Mucosa of stomach (tissue), 1 donor: ENCODE measurements around the gene IDI1.

ENCODE experiments used
- H3K27me3 ChIP-seq: one replicate; pipeline ENCODE4 v1.7.0; 2013; ENCODE audit warnings: mild to moderate bottlenecking, low read length; ENCODE audit not compliant: control insufficient read depth, insufficient read depth
- H3K36me3 ChIP-seq: one replicate; pipeline ENCODE4 v1.7.0; 2013; ENCODE audit warnings: low read length; ENCODE audit not compliant: control insufficient read depth, insufficient read depth
- H3K4me1 ChIP-seq: one replicate; pipeline ENCODE4 v1.7.0; 2013; ENCODE audit warnings: mild to moderate bottlenecking, low read length; ENCODE audit not compliant: control insufficient read depth, insufficient read depth
- H3K4me3 ChIP-seq: one replicate; pipeline ENCODE4 v1.7.0; 2013; ENCODE audit warnings: low read length
- H3K9ac ChIP-seq: one replicate; pipeline ENCODE4 v1.7.0; 2013; ENCODE audit warnings: mild to moderate bottlenecking, low read length, moderate library complexity
- H3K9me3 ChIP-seq: one replicate; pipeline ENCODE4 v1.7.0; 2013; ENCODE audit warnings: mild to moderate bottlenecking, low read length, moderate library complexity; ENCODE audit not compliant: control insufficient read depth
- donor health status: Pancreatic carcinoma.

Gene IDI1

DNA sequence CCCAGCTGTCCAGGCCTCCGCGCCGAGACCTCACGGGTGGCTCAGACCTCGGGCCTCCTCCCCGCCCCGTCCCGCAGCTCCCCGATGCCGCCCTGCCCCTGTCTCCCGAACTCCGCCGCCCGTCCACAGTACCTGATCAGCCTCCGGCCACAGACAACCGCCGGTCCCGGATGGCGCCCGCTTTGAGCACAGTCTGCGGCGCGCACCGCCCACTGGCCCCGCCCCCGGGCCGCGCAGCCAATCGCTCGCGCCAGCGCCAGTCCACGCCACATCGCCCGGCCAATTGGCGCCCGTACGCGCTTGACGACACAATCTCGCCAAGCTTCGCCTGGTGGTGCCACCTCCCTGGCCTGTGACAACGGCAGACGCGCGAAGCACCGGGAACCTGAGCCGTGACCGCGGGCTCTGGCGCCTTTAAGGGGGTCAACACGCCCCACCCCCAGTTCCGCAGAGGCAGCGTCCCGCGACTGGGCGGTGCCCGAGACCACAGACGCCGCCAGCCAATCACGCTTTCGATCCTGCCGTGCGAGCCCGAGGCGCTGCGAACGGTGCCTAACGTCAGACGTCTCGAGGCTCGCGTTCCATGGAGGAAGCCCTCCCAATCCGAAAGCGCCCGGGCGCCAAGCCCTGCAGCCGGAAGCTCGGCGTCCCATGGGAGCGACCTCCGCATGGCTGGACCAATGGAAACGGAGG is at the start of gene IDI1:
TSS of gene IDI1 (minus strand) at position 388 of the 693 bp plus-strand sequence. CDS start at position 272, 116 bp downstream.
- Histone ChIP-seq H3K36me3 (no peaks in the 10 kb centered on the region), H3K4me1 (peaks cover 4% of the 10 kb centered on the region), H3K9me3 (no peaks in the 10 kb centered on the region), H3K27me3 (no peaks in the 10 kb centered on the region), H3K4me3 (peak within 1 kb of the TSS; percentile 68), H3K9ac (peak within 1 kb of the TSS; percentile 81)

DNA sequence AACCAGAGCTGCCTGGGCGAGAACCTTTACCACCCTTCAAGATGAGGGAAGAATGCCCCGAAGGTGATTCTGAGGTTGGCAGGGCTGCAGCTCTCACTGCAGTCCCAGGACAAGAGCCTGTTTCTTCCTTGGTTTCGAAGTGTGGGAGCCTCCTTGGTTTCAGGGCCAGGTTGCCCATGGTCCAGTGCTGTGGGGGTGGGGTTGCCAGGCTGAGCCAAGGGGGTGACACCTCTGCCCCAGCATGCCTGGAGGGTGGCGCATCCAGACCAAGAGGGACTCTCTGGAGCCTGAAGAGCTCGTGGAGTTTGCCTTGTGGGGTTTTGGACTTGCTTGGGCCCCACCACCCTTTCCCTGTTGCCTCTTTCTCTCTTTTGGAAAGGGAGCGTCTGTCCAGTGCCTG is 48.5 kb upstream of the IDI1 start:
- Histone ChIP-seq H3K9me3 (no peaks in the 10 kb centered on the region), H3K4me1 (no peaks in the 10 kb centered on the region), H3K4me3 (no peak overlapping the region), H3K27me3 (no peaks in the 10 kb centered on the region), H3K9ac (no peak overlapping the region), H3K36me3 (peaks cover 8% of the 10 kb centered on the region)

GRCh38 chr10:1096287-1096889 is 47.5 kb upstream of the IDI1 start:
- Histone ChIP-seq H3K4me3 (no peak overlapping the region), H3K27me3 (no peaks in the 10 kb centered on the region), H3K9me3 (no peaks in the 10 kb centered on the region), H3K36me3 (peaks cover 8% of the 10 kb centered on the region), H3K9ac (no peak overlapping the region), H3K4me1 (no peaks in the 10 kb centered on the region)

DNA sequence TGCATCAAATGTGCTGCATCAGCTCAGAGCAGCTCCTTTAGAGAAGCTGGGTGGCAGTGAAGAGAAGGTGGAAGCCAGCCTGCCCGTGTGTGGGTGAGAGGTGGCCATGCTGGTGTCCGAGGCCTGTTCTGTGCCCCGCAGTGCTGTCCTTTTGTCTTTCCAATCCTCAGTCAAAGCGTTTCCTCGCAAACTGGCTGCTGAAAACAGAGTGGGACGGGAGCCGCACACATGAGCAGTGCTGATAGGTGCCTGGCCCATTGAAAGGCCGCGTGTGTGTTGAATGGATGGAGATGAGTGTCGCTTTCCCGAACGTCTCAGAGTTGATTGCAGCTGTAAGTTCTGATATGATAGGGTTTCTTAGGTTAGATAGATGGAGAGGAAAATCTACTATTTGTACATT is 46.6 kb upstream of the IDI1 start:
- no peak overlapping the region for H3K9ac ChIP-seq
- H3K36me3 ChIP-seq, result peaks cover 8% of the 10 kb centered on the region
- H3K4me3 ChIP-seq, result no peak overlapping the region
- no peaks in the 10 kb centered on the region for H3K4me1 ChIP-seq
- no peaks in the 10 kb centered on the region for H3K27me3 ChIP-seq
- H3K9me3 ChIP-seq, result no peaks in the 10 kb centered on the region

DNA sequence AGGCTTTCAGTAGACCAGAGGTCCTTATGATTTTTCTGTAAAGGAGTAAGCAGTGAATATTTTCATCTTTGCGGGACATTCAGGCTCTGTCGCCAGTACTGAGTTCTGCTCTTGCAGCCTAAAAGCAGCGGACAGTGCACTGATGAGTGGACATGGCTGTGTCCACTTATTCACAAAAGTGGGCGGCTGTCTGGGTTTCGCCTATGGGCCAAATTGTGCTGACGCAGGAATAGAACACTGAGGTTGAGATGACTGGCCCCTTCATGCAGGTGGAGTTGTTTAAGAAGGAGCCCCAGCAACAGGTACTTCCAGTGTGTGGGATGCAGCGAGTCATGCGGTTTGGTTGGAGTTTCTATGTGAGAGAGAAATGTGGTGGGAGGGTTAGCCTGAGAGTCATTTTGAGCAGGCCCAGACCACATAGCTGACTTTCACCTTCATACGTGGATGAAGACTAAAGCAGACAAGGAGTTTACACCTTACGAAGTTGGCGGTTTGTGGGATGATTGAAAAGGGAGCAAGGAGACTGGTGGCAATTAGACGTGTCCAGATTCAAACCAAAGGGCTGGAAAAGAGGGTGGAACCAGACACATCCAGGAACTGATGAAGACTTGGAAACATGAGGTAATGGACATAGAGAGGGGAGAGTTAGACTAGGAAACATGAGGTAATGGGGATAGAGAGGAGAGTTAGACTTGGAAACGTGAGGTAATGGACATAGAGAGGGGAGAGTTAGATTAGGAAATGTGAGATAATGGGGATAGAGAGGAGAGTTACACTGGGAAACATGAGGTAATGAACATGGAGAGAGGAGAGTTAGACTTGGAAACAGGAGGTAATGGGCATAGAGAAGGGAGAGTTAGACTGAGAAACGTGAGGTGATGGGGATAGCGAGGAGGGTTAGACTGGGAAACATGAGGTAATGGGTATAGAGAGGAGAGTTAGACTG is 45.5 kb upstream of the IDI1 start:
- H3K4me1 ChIP-seq, result no peaks in the 10 kb centered on the region

GRCh38 chr10:1093696-1094095 is 44.8 kb upstream of the IDI1 start:
- no peak overlapping the region for H3K4me3 ChIP-seq
- H3K9me3 ChIP-seq, result no peaks in the 10 kb centered on the region
- H3K36me3 ChIP-seq, result peaks cover 8% of the 10 kb centered on the region
- no peaks in the 10 kb centered on the region for H3K27me3 ChIP-seq
- no peak overlapping the region for H3K9ac ChIP-seq
- H3K4me1 ChIP-seq, result no peaks in the 10 kb centered on the region

More for the DNA sequence above, 45.5 kb upstream of the IDI1 start:
- H3K9ac ChIP-seq, result no peak overlapping the region
- H3K27me3 ChIP-seq, result no peaks in the 10 kb centered on the region
- no peak overlapping the region for H3K4me3 ChIP-seq
- peaks cover 8% of the 10 kb centered on the region for H3K36me3 ChIP-seq
- no peaks in the 10 kb centered on the region for H3K9me3 ChIP-seq

DNA sequence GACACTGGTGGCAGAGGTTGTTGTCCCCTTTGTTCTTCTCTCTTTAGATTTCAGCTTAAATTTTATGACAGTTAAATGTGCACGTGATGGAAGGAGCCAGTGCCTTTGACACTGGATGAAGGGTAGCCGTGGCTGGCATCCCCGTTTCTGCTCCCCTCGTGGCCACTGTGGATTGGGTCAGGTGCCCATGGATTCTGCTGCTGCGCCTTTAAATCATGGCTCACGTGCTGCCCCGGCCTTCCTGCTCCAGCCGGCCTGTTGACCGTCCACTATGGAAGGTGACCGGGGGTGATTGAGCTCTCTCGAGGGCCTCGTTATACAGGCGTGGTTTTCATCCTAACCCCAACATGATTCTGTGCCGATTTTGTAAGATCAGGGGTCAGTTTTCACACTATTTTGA is 41.8 kb upstream of the IDI1 start:
- H3K9me3 ChIP-seq, result no peaks in the 10 kb centered on the region
- no peaks in the 10 kb centered on the region for H3K36me3 ChIP-seq
- H3K27me3 ChIP-seq, result no peaks in the 10 kb centered on the region
- no peak overlapping the region for H3K4me3 ChIP-seq
- no peaks in the 10 kb centered on the region for H3K4me1 ChIP-seq
- H3K9ac ChIP-seq, result no peak overlapping the region

DNA sequence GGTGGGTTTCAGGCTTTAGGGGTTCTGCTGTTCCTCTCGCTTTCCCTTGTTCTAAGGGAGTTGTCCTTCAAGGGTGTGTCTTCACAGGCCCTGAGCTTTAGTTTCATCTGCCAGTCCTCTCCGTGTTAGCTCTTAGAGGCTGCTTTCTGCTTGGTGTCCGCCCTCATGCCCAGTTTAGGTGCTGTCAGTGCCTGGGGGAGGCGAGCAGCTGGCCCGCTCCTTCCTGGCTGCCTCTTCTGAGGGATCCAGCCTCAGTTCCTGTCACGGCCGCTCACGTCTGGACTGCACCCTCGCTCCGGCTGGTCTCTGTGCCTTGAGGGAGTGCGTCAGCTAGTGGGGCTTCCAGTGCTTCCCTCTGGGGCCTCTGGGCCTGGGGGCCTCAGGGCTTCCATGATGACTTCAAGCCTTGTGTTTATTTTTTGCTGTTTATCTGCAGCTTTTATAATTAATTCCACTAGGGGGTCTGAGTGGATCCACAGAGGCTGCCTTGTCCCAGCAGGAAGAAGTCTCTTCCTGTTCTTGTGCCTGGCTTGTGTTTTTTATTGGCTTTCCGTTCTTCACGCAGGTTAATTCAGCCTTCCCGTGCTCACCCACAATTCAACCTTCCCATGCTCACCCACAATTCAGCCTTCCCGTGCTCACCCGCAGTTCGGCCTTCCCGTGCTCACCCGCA is 40.2 kb upstream of the IDI1 start:
- no peaks in the 10 kb centered on the region for H3K36me3 ChIP-seq

DNA sequence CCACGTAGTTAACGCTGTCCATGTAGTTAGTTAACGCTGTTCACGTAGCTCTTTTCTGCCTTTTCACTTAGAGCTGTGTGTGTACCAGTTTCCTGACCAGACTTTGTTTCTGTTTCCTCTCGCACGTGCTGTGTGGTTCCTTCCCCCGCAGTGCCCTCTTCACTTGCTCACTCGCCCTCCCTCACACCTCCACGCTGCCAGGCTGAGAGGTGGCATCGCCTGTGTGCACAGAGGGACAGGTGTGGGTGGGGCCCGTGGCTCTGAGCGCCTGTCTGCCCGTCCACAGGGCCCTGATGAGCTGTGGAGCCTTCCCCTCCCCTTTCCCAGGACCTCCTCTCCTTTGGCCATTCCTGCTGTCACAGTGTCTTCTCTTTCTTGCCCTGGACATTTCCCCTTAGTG is 37.9 kb upstream of the IDI1 start:
- Histone ChIP-seq H3K27me3 (no peaks in the 10 kb centered on the region), H3K9ac (no peak overlapping the region), H3K9me3 (no peaks in the 10 kb centered on the region), H3K4me1 (no peaks in the 10 kb centered on the region), H3K36me3 (no peaks in the 10 kb centered on the region), H3K4me3 (no peak overlapping the region)

More for the DNA sequence above, 40.2 kb upstream of the IDI1 start:
- no peaks in the 10 kb centered on the region for H3K9me3 ChIP-seq
- no peak overlapping the region for H3K9ac ChIP-seq
- no peak overlapping the region for H3K4me3 ChIP-seq
- no peaks in the 10 kb centered on the region for H3K4me1 ChIP-seq
- H3K27me3 ChIP-seq, result no peaks in the 10 kb centered on the region

DNA sequence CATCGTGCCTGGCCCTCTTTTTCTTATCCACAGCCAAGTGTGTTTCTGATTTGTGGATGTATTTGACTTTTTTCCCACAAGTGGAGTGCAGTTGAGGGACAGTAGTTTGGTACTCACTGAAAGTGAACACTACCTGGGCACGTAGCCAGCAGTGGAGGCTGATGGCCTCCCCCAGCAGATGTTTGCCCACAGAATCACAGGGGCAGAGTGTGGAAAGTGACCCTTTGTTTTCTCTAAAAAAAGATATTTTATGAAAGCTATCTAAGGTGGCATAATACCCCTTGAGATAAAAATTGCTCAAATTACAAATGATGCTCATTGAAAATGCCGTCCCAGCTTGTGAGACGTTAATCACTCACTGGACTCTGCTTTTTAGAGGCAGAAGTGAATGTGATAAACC is 36.3 kb upstream of the IDI1 start:
- H3K4me1 ChIP-seq, result no peaks in the 10 kb centered on the region
- no peaks in the 10 kb centered on the region for H3K27me3 ChIP-seq
- no peak overlapping the region for H3K4me3 ChIP-seq
- H3K36me3 ChIP-seq, result peaks cover under 1% of the 10 kb centered on the region
- no peaks in the 10 kb centered on the region for H3K9me3 ChIP-seq
- H3K9ac ChIP-seq, result no peak overlapping the region

GRCh38 chr10:1084011-1084950 is 35.4 kb upstream of the IDI1 start:
- no peaks in the 10 kb centered on the region for H3K9me3 ChIP-seq
- H3K4me1 ChIP-seq, result no peaks in the 10 kb centered on the region
- no peak overlapping the region for H3K9ac ChIP-seq
- no peaks in the 10 kb centered on the region for H3K27me3 ChIP-seq
- H3K4me3 ChIP-seq, result no peak overlapping the region
- H3K36me3 ChIP-seq, result peaks cover 4% of the 10 kb centered on the region
